Ectodermal cell (in vitro differentiated cells): ENCODE measurements around the gene NELL1.

Experiments
- H3K27ac ChIP-seq: 2 replicates; pipeline ENCODE4 v1.7.0; 2013; ENCODE audit warnings: mild to moderate bottlenecking, low read depth, low read length; ENCODE audit not compliant: insufficient read depth, poor library complexity, severe bottlenecking
- H3K27me3 ChIP-seq: 2 replicates; pipeline ENCODE4 v1.7.0; 2013; ENCODE audit warnings: mild to moderate bottlenecking, low read length; ENCODE audit not compliant: insufficient read depth, control insufficient read depth, poor library complexity, severe bottlenecking
- H3K36me3 ChIP-seq: one replicate; pipeline ENCODE4 v1.7.0; 2013; ENCODE audit warnings: low read length; ENCODE audit not compliant: control insufficient read depth, insufficient read depth
- H3K4me1 ChIP-seq: one replicate; pipeline ENCODE4 v1.7.0; 2013; ENCODE audit warnings: low read length; ENCODE audit not compliant: control insufficient read depth, insufficient read depth
- H3K4me3 ChIP-seq: 2 replicates; pipeline ENCODE4 v1.7.0; 2013; ENCODE audit warnings: low read depth, low read length, control low read depth; ENCODE audit not compliant: insufficient read depth
- H3K9me3 ChIP-seq: 2 replicates; pipeline ENCODE4 v1.7.0; 2013; ENCODE audit warnings: mild to moderate bottlenecking, low read length, moderate library complexity; ENCODE audit not compliant: control insufficient read depth
- WGBS, 2 experiments: methylation state at CpG; one replicate each; pipeline ENCODE4 v1.1.7; 2013; ENCODE audit warnings: missing lambda C conversion rate in 2 of 2; 5-methylcytosine and 5-hydroxymethylcytosine counted together

The NELL1 gene

GRCh38 chr11:21198498-21198897 is 529.1 kb downstream of the NELL1 start:
- Histone ChIP-seq H3K9me3 (no peaks in the 10 kb centered on the region), H3K4me3 (no peak overlapping the region), H3K27me3 (no peaks in the 10 kb centered on the region), H3K27ac (no peak overlapping the region), H3K4me1 (no peaks in the 10 kb centered on the region), H3K36me3 (no peaks in the 10 kb centered on the region)
- WGBS, 2 experiments: 90 to 98% methylated on average over 3 of the region's 3 CpGs

DNA sequence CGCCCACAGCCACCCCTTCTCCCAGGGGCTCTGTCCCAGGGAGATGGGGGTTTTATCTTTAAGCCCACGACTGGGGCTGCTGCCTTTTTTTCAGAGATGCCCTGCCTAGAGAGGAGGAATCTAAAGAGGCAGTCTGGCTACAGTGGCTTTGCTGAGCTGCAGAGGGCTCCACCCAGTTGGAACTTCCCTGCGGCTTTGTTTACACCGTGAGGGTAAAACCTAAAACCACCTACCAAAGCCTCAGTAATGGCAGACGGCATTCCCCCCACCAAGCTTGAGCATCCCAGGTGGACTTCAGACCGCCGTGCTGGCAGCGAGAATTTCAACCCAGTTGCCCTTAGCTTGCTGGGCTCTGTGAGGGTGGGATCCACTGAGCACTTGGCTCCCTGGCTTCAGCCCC is 535.8 kb downstream of the NELL1 start:
- Histone ChIP-seq H3K36me3 (no peaks in the 10 kb centered on the region), H3K4me3 (no peak overlapping the region), H3K27ac (no peak overlapping the region), H3K27me3 (no peaks in the 10 kb centered on the region), H3K4me1 (peaks cover 6% of the 10 kb centered on the region), H3K9me3 (no peaks in the 10 kb centered on the region)
- 85 to 86% methylated on average over 8 of the region's 8 CpGs for WGBS, 2 experiments

GRCh38 chr11:21225860-21226259 is 556.5 kb downstream of the NELL1 start:
- H3K9me3 ChIP-seq: no peaks in the 10 kb centered on the region
- no peaks in the 10 kb centered on the region for H3K36me3 ChIP-seq
- H3K4me1 ChIP-seq: no peaks in the 10 kb centered on the region
- H3K4me3 ChIP-seq: no peak overlapping the region
- H3K27ac ChIP-seq: no peak overlapping the region
- WGBS, 2 experiments: 94 to 95% methylated on average over 3 of the region's 3 CpGs
- no peaks in the 10 kb centered on the region for H3K27me3 ChIP-seq

GRCh38 chr11:21229224-21229623 is 559.8 kb downstream of the NELL1 start:
- Histone ChIP-seq H3K9me3 (no peaks in the 10 kb centered on the region), H3K4me3 (no peak overlapping the region), H3K27ac (no peak overlapping the region), H3K27me3 (no peaks in the 10 kb centered on the region), H3K4me1 (no peaks in the 10 kb centered on the region), H3K36me3 (no peaks in the 10 kb centered on the region)
- WGBS, 2 experiments: 94% methylated on average over 9 of the region's 9 CpGs

GRCh38 chr11:21250196-21250595 is 580.8 kb downstream of the NELL1 start:
- Histone ChIP-seq H3K27ac (no peak overlapping the region), H3K9me3 (no peaks in the 10 kb centered on the region), H3K4me3 (no peak overlapping the region), H3K36me3 (no peaks in the 10 kb centered on the region), H3K27me3 (no peaks in the 10 kb centered on the region), H3K4me1 (no peaks in the 10 kb centered on the region)
- WGBS, 2 experiments: 56 to 64% methylated on average over 1 of the region's 1 CpG

- no peaks in the 10 kb centered on the region for H3K4me1 ChIP-seq
- H3K4me3 ChIP-seq: no peak overlapping the region
- H3K27me3 ChIP-seq: no peaks in the 10 kb centered on the region
- no peak overlapping the region for H3K27ac ChIP-seq
- H3K36me3 ChIP-seq: no peaks in the 10 kb centered on the region
- no peaks in the 10 kb centered on the region for H3K9me3 ChIP-seq
These were observed 584.7 kb downstream of the NELL1 start for GRCh38 chr11:21254055-21254454.

DNA sequence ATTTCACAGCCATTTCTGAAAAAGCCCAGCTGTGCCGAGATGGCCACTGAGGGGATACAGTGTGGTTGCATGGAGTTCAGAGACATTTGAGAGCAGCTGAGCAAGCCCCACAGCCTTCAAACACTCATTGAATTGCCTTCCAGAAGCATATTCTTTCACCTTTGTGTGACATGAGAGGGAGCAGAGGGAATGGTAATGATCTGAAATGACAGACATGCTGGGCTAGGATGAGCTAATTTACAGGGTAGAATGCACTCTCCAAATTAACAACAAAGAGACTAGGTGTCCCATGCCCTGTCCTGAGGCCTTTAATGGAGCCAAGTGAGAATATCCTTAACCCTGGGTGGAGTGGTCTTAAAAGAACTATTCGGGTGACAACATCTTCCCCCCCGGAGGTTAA is 585.4 kb downstream of the NELL1 start:
- Histone ChIP-seq H3K4me1 (no peaks in the 10 kb centered on the region), H3K4me3 (no peak overlapping the region), H3K27me3 (no peaks in the 10 kb centered on the region), H3K36me3 (no peaks in the 10 kb centered on the region), H3K9me3 (no peaks in the 10 kb centered on the region), H3K27ac (no peak overlapping the region)
- 87 to 95% methylated on average over 3 of the region's 3 CpGs for WGBS, 2 experiments

- Histone ChIP-seq H3K4me3 (no peak overlapping the region), H3K36me3 (no peaks in the 10 kb centered on the region), H3K27ac (no peak overlapping the region), H3K4me1 (no peaks in the 10 kb centered on the region), H3K27me3 (no peaks in the 10 kb centered on the region), H3K9me3 (no peaks in the 10 kb centered on the region)
These were observed 588.1 kb downstream of the NELL1 start for GRCh38 chr11:21257461-21257860.

- no peaks in the 10 kb centered on the region for H3K4me1 ChIP-seq
- H3K27ac ChIP-seq: no peak overlapping the region
- 86 to 90% methylated on average over 2 of the region's 2 CpGs for WGBS, 2 experiments
- H3K27me3 ChIP-seq: no peaks in the 10 kb centered on the region
- no peaks in the 10 kb centered on the region for H3K36me3 ChIP-seq
- H3K4me3 ChIP-seq: no peak overlapping the region
- no peaks in the 10 kb centered on the region for H3K9me3 ChIP-seq
These were observed 589.0 kb downstream of the NELL1 start for GRCh38 chr11:21258414-21258813.

GRCh38 chr11:21260101-21260500 is 590.7 kb downstream of the NELL1 start:
- Histone ChIP-seq H3K4me3 (no peak overlapping the region), H3K27me3 (no peaks in the 10 kb centered on the region), H3K27ac (no peak overlapping the region), H3K4me1 (no peaks in the 10 kb centered on the region), H3K9me3 (no peaks in the 10 kb centered on the region), H3K36me3 (no peaks in the 10 kb centered on the region)

DNA sequence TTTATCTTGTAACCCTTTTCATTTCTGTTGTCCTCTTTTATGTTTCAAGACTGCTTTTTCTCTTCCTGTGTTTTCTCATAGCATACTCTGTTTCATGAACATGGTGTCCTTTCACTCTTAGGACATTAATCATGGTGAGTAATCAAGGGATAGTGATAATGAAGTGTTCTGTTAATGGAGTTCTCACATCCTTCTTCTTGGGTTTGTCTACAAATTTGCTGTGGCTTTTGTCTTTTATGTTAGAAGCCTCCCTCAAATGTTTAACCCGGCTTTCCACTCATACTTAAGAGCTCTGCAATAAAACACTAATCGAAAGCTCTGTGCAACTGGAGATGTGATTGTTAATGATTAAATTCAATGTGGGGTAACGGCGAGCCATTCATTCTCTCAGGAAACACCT is 593.6 kb downstream of the NELL1 start:
- Histone ChIP-seq H3K27ac (no peak overlapping the region), H3K9me3 (no peaks in the 10 kb centered on the region), H3K4me1 (no peaks in the 10 kb centered on the region), H3K36me3 (no peaks in the 10 kb centered on the region), H3K27me3 (no peaks in the 10 kb centered on the region), H3K4me3 (no peak overlapping the region)
- 92 to 96% methylated on average over 3 to 4 of the region's 4 CpGs for WGBS, 2 experiments
